DND-41 (cell line): Measurements from ENCODE around the gene ZNF697.

ENCODE experiments used
- CTCF ChIP-seq: IDR thresholded peaks from 2 replicates; pipeline ENCODE4 v1.5.1; 2012; ENCODE audit warnings: borderline replicate concordance, low read length, moderate library complexity, mild to moderate bottlenecking; ENCODE audit not compliant: poor library complexity, severe bottlenecking; ENCODE audit errors: extremely low read depth
- EZH2 ChIP-seq: IDR thresholded peaks from 3 replicates; pipeline ENCODE4 v1.6.1; 2012; ENCODE audit warnings: borderline replicate concordance, low read depth, mild to moderate bottlenecking, moderate library complexity, low read length, inconsistent platforms; ENCODE audit not compliant: severe bottlenecking

- TF ChIP-seq CTCF (no peak), EZH2 (no peak)
Observed at GRCh38 chr1:119667173-119667572, 19.1 kb upstream of the ZNF697 start.
